ENCODE measurements around the gene SLC16A9.
"Not testable (repeated sequence)": the region's sequence is repeated elsewhere in the genome, so short reads cannot be mapped to it uniquely, and the experiment has no call there.

The SLC16A9 gene

DNA sequence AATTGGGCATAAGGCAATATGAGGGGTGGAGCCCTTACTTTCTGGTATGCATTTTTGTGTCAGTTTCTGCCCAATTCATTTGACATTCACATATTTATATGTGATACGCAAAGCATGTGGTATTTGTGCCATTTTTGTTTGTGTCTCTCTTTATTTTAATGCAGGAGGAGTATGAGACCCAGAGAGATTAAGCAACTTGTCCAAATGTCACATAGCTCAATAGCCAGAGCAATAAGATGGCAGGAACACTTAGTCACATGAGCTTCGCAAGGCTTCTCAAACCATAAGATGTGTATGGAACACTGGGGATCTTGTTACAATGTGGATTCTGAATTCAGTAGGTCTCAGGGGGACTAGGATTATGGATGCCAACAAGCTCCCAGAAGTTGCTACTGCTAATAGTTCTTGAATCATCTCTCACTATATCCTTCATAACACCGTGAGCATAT lies 24.4 kb upstream of the SLC16A9 start:
- no peak overlapping the region for H3K27ac ChIP-seq
- TF ChIP-seq, protein P1, sequence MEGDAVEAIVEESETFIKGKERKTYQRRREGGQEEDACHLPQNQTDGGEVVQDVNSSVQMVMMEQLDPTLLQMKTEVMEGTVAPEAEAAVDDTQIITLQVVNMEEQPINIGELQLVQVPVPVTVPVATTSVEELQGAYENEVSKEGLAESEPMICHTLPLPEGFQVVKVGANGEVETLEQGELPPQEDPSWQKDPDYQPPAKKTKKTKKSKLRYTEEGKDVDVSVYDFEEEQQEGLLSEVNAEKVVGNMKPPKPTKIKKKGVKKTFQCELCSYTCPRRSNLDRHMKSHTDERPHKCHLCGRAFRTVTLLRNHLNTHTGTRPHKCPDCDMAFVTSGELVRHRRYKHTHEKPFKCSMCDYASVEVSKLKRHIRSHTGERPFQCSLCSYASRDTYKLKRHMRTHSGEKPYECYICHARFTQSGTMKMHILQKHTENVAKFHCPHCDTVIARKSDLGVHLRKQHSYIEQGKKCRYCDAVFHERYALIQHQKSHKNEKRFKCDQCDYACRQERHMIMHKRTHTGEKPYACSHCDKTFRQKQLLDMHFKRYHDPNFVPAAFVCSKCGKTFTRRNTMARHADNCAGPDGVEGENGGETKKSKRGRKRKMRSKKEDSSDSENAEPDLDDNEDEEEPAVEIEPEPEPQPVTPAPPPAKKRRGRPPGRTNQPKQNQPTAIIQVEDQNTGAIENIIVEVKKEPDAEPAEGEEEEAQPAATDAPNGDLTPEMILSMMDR (conservative IDR thresholded peaks at IDR 0.05) = no peak
- TF ChIP-seq ZFX (IDR thresholded peaks at IDR 0.05) = no peak

DNA sequence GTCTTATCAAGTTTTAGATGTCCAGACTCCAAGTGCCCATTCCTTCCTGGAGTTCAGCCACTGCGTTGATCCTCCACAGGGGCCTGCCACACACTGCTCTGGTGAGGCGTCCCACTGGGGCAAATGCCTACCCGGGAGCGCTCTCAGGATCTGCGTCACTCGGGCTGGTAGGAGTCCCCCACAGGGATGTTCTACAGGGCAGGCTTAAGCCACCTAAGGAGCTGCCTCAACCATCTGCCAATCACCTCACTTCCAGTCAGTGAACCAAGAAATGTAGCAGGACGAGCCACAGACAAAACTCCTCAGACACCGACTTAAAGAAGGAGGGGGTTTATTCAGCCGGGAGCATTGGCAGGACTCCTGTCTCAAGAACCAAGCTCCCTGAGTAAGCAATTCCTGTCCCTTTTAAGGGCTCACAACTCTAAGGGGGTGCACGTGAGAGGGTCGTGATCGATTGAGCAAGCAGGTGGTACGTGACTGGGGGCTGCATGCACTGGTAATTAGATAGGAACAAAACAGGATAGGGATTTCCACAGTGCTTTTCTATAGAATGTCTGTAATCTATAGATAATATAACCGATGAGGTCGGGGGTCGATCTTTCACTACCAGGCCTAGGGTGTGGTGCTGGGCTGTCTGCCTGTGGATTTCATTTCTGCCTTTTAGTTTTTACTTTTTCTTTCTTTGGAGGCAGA lies 23.8 kb upstream of the SLC16A9 start:
- not testable (repeated sequence) for H3K27ac ChIP-seq

DNA sequence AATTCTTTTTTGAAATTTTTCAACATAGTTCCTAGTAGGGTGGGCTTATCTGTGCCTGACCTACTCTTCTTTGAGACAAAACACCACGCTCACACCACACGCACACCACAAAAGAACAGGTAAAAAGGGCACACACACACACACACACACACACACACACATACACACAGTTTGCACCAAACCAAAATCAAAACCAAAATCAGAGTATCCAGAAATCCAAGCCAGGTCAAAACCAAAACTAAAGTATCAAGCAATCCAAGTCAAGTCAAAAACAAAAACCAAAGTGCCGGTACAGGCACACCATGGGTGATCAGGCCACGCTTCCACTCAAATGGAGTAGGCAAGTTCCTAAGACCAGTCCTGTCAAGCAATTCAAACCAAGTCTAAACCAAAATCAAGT lies 23.2 kb upstream of the SLC16A9 start:
- H3K27ac ChIP-seq = not testable (repeated sequence)

DNA sequence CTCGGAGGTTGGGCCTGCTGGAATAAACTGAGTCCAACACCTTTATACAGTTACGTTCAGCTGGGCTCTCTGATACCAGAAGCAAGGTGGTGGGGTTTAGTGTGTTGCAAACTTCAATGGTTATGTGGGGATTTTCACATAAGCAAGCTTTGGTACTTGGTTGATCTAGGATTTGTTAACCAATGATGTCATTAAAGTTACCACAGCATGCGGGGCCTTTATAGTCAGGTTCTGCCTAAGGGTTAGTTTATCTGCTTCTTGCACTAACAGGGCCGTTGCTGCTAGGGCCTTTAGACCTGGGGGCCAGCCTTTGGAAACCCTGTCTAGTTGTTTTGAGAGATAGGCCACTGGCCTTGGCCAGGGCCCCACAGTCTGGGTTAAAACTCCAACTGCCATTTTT lies 19.5 kb upstream of the SLC16A9 start:
- H3K27ac ChIP-seq = not testable (repeated sequence)

DNA sequence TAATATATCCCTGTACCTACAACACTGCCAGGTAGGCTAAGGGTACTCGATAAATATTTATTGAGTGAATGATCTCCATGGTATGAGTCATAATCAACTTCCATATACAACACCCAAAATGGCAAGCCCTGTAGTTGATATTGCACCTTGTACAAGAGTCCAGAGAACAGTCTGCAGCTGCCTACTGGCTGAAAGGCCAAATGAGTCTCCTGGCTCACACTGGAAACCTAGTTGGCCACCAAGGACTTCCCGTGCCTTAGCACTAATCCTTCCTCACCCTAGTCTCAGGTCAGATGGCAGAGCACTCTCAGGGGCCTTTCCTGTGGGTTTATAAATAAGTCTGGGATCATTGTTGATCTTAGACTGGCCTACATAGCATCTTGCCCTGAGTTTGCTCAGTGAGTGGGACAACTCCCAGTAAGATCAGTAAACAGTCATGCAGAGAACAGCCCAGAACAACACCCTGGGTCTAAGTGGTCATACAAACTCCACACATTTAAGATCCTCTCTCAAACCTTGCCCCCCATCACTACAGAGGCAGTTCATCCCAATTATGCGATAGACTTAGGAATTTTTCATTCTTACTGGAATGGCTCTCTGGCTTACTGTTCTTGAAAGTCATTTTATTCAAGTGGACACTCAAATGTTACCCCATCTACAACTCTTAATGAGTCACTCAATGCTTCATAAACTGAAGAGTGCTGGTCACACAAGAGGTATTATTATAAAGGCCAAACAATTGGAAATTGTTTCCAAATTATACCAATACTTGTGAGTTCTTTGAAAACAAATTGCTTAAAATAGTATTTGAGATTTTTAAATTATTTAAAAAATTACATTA lies 14.7 kb upstream of the SLC16A9 start:
- H3K27ac ChIP-seq = no peak overlapping the region
- TF ChIP-seq, protein P1 (conservative IDR thresholded peaks at IDR 0.05) = no peak
- no peak for TF ChIP-seq ZFX (IDR thresholded peaks at IDR 0.05)

DNA sequence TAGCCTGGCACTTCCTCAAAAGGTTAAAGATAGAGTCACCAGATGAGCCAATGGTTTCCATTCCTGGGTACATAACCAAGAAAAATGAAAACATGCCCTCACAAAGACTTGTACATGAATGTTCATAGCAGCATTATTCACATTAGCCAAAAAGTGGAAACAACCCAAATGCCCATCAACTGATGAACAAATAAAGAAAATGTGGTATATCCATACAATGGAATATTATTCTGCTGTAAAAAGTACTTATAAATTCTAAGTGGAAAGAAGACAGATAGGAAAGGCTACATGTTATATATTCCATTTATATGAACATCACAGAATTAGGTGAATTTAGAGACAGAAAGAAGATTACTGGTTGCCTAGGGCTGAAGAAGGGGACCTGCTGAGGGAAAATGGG lies 10.7 kb upstream of the SLC16A9 start:
- TF ChIP-seq, protein P1 (conservative IDR thresholded peaks at IDR 0.05) = no peak
- TF ChIP-seq ZFX (IDR thresholded peaks at IDR 0.05) = no peak
- H3K27ac ChIP-seq = no peak overlapping the region

DNA sequence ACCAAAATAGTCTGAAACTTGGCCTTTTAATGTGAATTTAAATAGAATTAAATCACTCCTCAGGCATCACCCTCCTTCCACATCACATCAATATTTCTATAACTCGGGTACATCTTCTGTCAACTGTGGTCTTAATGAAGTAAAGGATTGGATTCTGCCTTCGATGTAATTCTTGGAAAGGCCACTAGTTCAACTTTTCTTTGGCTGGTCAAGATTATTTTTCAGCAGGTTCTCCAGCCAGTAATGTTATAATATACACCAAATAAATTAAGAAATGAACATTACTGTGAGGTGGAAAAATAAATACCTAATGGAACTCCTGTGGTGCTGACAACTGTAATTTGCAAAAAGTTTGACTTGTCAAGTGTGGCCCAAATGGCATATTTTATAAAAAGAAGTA lies 9.7 kb upstream of the SLC16A9 start:
- TF ChIP-seq ZFX (IDR thresholded peaks at IDR 0.05) = no peak
- TF ChIP-seq, protein P1 (conservative IDR thresholded peaks at IDR 0.05) = peak; percentile 41
- H3K27ac ChIP-seq = no peak overlapping the region

DNA sequence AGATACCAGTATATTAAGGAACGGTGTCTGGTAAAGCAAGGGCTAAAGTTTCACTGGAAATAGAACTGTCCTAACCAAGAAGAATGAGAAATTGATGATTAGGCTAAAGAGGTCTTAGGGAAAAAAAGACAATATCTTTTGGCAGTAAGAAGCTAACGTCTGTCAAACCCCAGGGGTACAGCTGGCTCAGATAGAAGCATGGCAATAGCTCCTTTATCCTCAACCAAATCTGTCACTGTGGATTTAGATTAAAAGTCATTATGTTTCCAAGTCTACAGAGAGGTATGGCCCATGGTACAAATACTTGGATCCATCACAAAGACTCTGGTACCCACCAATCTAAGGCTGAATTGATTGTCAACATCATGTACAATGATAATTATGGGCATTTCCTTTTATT lies 8.6 kb upstream of the SLC16A9 start:
- no peak overlapping the region for H3K27ac ChIP-seq
- TF ChIP-seq ZFX (IDR thresholded peaks at IDR 0.05) = no peak
- TF ChIP-seq, protein P1 (conservative IDR thresholded peaks at IDR 0.05) = no peak

Measured in C4-2B (cell line).